SK-N-SH (cell line): ENCODE data around the gene SH3RF2. TPM values are rescaled to one million over a fixed set of nuclear protein-coding genes. Genes with fewer than 3 reads are reported as not detected.

Experiments used
- CTCF ChIA-PET: fragments of 300-600, 350-600 bp; formaldehyde crosslinking; extraction: SDS; loops from one replicate; lab custom pipeline; 2021; lab: Yijun Ruan, JAX
- POLR2A ChIA-PET: fragments of 350-600 bp; sonication (Branson Sonifier 250); formaldehyde crosslinking; extraction: SDS; loops from one replicate; lab custom pipeline; 2020; ENCODE audit warnings: antibody characterized with exemption, inconsistent platforms; lab: Yijun Ruan, JAX
- DNase-seq: peaks from one replicate; pipeline ENCODE4 v3.0.0; 2012
- H2AFZ ChIP-seq: fragments of 200-600 bp; sonication (generic); 2 replicates; pipeline ENCODE4 v1.8.1; 2016; ENCODE audit warnings: antibody characterized with exemption, mild to moderate bottlenecking, low read depth
- H3F3A ChIP-seq: fragments of 200-600 bp; sonication (generic); replicated peaks from 2 replicates; pipeline ENCODE3; 2016; ENCODE audit warnings: antibody characterized with exemption, mild to moderate bottlenecking; ENCODE audit not compliant: insufficient read depth
- H3K27ac ChIP-seq, 2 experiments: fragments of 200-500 bp in 1 of 2; fragments of 200-600 bp in 1 of 2; sonication (Bioruptor generic) in 1 of 2; sonication (generic), shearing (Covaris generic) in 1 of 2; 2 replicates each; pipeline versions ENCODE4 v1.5.1 to v1.6.1; 2014 to 2016; ENCODE audit warnings: low read depth in 2 of 2, inconsistent platforms in 1 of 2, low read length in 1 of 2, mild to moderate bottlenecking in 1 of 2, mixed read lengths in 1 of 2
- H3K27me3 ChIP-seq: fragments of 200-600 bp; sonication (generic), shearing (Covaris generic); 2 replicates; pipeline ENCODE4 v1.6.1; 2016; ENCODE audit warnings: mixed run types; ENCODE audit not compliant: insufficient read depth
- H3K36me3 ChIP-seq, 2 experiments: fragments of 200-500 bp in 1 of 2; fragments of 200-600 bp in 1 of 2; sonication (Bioruptor generic) in 1 of 2; sonication (generic) in 1 of 2; replicated peaks in 1 of 2; 2 replicates each; pipeline versions ENCODE3 to v1.5.1; 2014 to 2016; ENCODE audit warnings: low read length in 1 of 2, mild to moderate bottlenecking in 1 of 2; ENCODE audit not compliant: insufficient read depth in 2 of 2, control insufficient read depth in 1 of 2
- H3K4me1 ChIP-seq, 2 experiments: fragments of 200-500 bp in 1 of 2; fragments of 200-600 bp in 1 of 2; sonication (Bioruptor generic) in 1 of 2; sonication (generic), shearing (Covaris generic) in 1 of 2; 2 replicates each; pipeline versions ENCODE4 v1.5.1 to v1.6.1; 2014 to 2016; ENCODE audit warnings: low read depth in 1 of 2, low read length in 1 of 2, mixed run types in 1 of 2; ENCODE audit not compliant: insufficient read depth in 2 of 2, control insufficient read depth in 1 of 2
- H3K4me2 ChIP-seq: fragments of 200-600 bp; sonication (generic), shearing (Covaris generic); 2 replicates; pipeline ENCODE4 v1.6.1; 2017; ENCODE audit warnings: mixed run types
- H3K4me3 ChIP-seq, 2 experiments: fragments of 200-500 bp in 1 of 2; fragments of 200-600 bp in 1 of 2; sonication (Bioruptor generic) in 1 of 2; sonication (generic), shearing (Covaris generic) in 1 of 2; 2 replicates each; pipeline versions ENCODE4 v1.5.1 to v1.8.1; 2014 to 2016; ENCODE audit warnings: low read depth in 2 of 2, inconsistent platforms in 1 of 2, low read length in 1 of 2, mild to moderate bottlenecking in 1 of 2, mixed read lengths in 1 of 2, moderate library complexity in 1 of 2
- H3K79me2 ChIP-seq: fragments of 200-600 bp; sonication (generic); 2 replicates; pipeline ENCODE4 v1.8.1; 2017; ENCODE audit warnings: mild to moderate bottlenecking; ENCODE audit not compliant: insufficient read depth
- H3K9ac ChIP-seq: fragments of 200-600 bp; sonication (generic); 2 replicates; pipeline ENCODE4 v1.6.1; 2017; ENCODE audit warnings: mixed run types
- H3K9me2 ChIP-seq: fragments of 200-600 bp; sonication (generic); 2 replicates; pipeline ENCODE4 v1.6.1; 2017; ENCODE audit warnings: mixed run types
- H3K9me3 ChIP-seq: fragments of 200-600 bp; sonication (generic); 2 replicates; pipeline ENCODE4 v1.6.1; 2017; ENCODE audit warnings: mixed run types, mild to moderate bottlenecking, moderate library complexity
- H4K20me1 ChIP-seq: fragments of 200-600 bp; sonication (generic); 2 replicates; pipeline ENCODE4 v1.6.1; 2017; ENCODE audit warnings: mild to moderate bottlenecking, mixed run types; ENCODE audit not compliant: insufficient read depth
- EP300 ChIP-seq, 2 experiments: IDR thresholded peaks; 2 replicates each; pipeline versions ENCODE4 v1.4.0 to v1.6.1; 2012; ENCODE audit warnings: borderline replicate concordance in 1 of 2, low read depth in 1 of 2, low read length in 1 of 2
- FOSL2 ChIP-seq: IDR thresholded peaks from 2 replicates; pipeline ENCODE4 v1.4.0; 2012; ENCODE audit warnings: low read depth, mild to moderate bottlenecking, moderate library complexity, borderline replicate concordance
- GATA2 ChIP-seq: sonication (generic); formaldehyde crosslinking; IDR thresholded peaks from 2 replicates; pipeline ENCODE4 v1.5.0; 2020; ENCODE audit warnings: mild to moderate bottlenecking, missing genetic modification reagents
- NFIC ChIP-seq: IDR thresholded peaks from 2 replicates; pipeline ENCODE4 v1.4.0; 2012; ENCODE audit warnings: borderline replicate concordance
- PBX3 ChIP-seq: IDR thresholded peaks from 2 replicates; pipeline ENCODE4; 2012
- RXRA ChIP-seq: IDR thresholded peaks from 2 replicates; pipeline ENCODE4 v1.4.0; 2012; ENCODE audit warnings: low read depth, mild to moderate bottlenecking, borderline replicate concordance
- TCF12 ChIP-seq: IDR thresholded peaks from 2 replicates; pipeline ENCODE4 v1.4.0; 2012
- ZBTB33 ChIP-seq: IDR thresholded peaks from 2 replicates; pipeline ENCODE4 v1.4.0; 2012; ENCODE audit warnings: low read depth, borderline replicate concordance
- WGBS: methylation state at CpG from one replicate; pipeline ENCODE4 v1.1.6; 2017; ENCODE audit warnings: low lambda C conversion rate; 5-methylcytosine and 5-hydroxymethylcytosine counted together
- polyA plus RNA-seq, 3 experiments: library from polyadenylated mRNA; depleted of rRNA; stranded (reverse); fragments of >200 nt; gene quantifications; 2 replicates each; pipeline ENCODE4 v1.2.3, GENCODE V29; 2012
- TF ChIP-seq, protein P1 (sequence below): fragments of 150-350 bp; IDR thresholded peaks from 2 replicates; pipeline ENCODE4 v1.6.1; 2017; ENCODE audit warnings: antibody characterized with exemption, low read length, low read depth, borderline replicate concordance

The SH3RF2 gene
- polyA plus RNA-seq, 1 of the 3 experiments (the other 2 are of a cell fraction), result 0.87 TPM

- CTCF ChIA-PET, result interaction anchor here (1.3 kb wide), 3 partner anchors 12 to 1730 kb away, joined by 3 read pairs; no protein-coding TSS in a partner anchor
- 46% methylated on average over 5 of the region's 5 CpGs for WGBS
- H3K4me2 ChIP-seq, result 0 out of 2 replicates have a peak overlapping the region, but pooled peaks have one; percentile 5
Measured at GRCh38 chr5:145934276-145934675, 2.1 kb upstream of the SH3RF2 start.

More at GRCh38 chr5:145934276-145934675, 2.1 kb upstream of the SH3RF2 start:
- H3K36me3 ChIP-seq, result no peaks in the 10 kb centered on the region
- H3K4me1 ChIP-seq, result peaks cover 17 to 36% of the 10 kb centered on the region in 2 experiments
- DNase-seq, result no peak
- H3K27me3 ChIP-seq, result no peaks in the 10 kb centered on the region
- H3K9me3 ChIP-seq, result no peaks in the 10 kb centered on the region
- peak; percentile 85 for TF ChIP-seq PBX3
- peak in 1 of 2 experiments; percentile 63; a peak in 1 of 4 replicates for TF ChIP-seq EP300 (IDR thresholded peaks at IDR 0.05; ENCODE audit: borderline replicate concordance in 1 of 2, low read depth in 1 of 2, low read length in 1 of 2)
- no peak for TF ChIP-seq ZBTB33
- TF ChIP-seq NFIC, result peak; percentile 44; the same call in 1 of the 2 replicates
- peak; percentile 42; the same call in 1 of the 2 replicates for TF ChIP-seq FOSL2
- no peak for TF ChIP-seq RXRA
- no peak for TF ChIP-seq GATA2 (CRISPR knock-in tag)
- TF ChIP-seq TCF12, result peak; percentile 54; the same call in 1 of the 2 replicates
- TF ChIP-seq, protein P1, sequence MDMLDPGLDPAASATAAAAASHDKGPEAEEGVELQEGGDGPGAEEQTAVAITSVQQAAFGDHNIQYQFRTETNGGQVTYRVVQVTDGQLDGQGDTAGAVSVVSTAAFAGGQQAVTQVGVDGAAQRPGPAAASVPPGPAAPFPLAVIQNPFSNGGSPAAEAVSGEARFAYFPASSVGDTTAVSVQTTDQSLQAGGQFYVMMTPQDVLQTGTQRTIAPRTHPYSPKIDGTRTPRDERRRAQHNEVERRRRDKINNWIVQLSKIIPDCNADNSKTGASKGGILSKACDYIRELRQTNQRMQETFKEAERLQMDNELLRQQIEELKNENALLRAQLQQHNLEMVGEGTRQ, result no peak
- no peak overlapping the region for H3K9ac ChIP-seq
- no peaks in the 10 kb centered on the region for H4K20me1 ChIP-seq
- no peaks in the 10 kb centered on the region for H3K9me2 ChIP-seq
- H3F3A ChIP-seq, result peaks cover 22% of the 10 kb centered on the region
- H3K4me3 ChIP-seq, result no peak overlapping the region
- no peak overlapping the region for H2AFZ ChIP-seq
- no peaks in the 10 kb centered on the region for H3K79me2 ChIP-seq
- POLR2A ChIA-PET, result no interaction called here
- no peak overlapping the region; a peak in 1 of 4 replicates for H3K27ac ChIP-seq
